GM18951 (cell line): ENCODE results near the gene ZNF507.

Source experiments
- POLR2A ChIP-seq: IDR thresholded peaks from 4 replicates; pipeline ENCODE4 v1.6.1; 2011; ENCODE audit warnings: mild to moderate bottlenecking; ENCODE audit not compliant: insufficient read length, insufficient read depth; ENCODE audit errors: extremely low read depth
- in situ Hi-C: fragments of 300-500 bp; cut with MboI; formaldehyde crosslinking; loops from one replicate; pipeline ENCODE4 v1.12.0; 2022; ENCODE audit warnings: low sequenced_read_pairs, mixed read lengths, inconsistent platforms; ENCODE audit not compliant: unreplicated experiment

The ZNF507 gene

GRCh38 chr19:32349051-32349450 is 3.6 kb downstream of the ZNF507 start:
- TF ChIP-seq POLR2A = no peak
- in situ Hi-C loops = loop anchor here (10.0 kb wide), 1 partner anchor 216 kb away; no protein-coding TSS in a partner anchor

- in situ Hi-C loops = loop anchor here (10.0 kb wide), 1 partner anchor 215 kb away; no protein-coding TSS in a partner anchor
- no peak for TF ChIP-seq POLR2A
Measured at GRCh38 chr19:32349724-32350470, 4.5 kb downstream of the ZNF507 start.

- TF ChIP-seq POLR2A = no peak
- in situ Hi-C loops = no loop called here
Measured at GRCh38 chr19:32350471-32350865, 5.1 kb downstream of the ZNF507 start.

GRCh38 chr19:32350987-32351348 is 5.6 kb downstream of the ZNF507 start:
- no peak for TF ChIP-seq POLR2A
- in situ Hi-C loops = no loop called here

GRCh38 chr19:32352241-32352630 is 6.8 kb downstream of the ZNF507 start:
- TF ChIP-seq POLR2A = no peak
- in situ Hi-C loops = no loop called here

GRCh38 chr19:32354345-32354744 is 8.9 kb downstream of the ZNF507 start:
- in situ Hi-C loops = no loop called here
- no peak for TF ChIP-seq POLR2A

- in situ Hi-C loops = no loop called here
- TF ChIP-seq POLR2A = no peak
Measured at GRCh38 chr19:32355309-32355708, 9.9 kb downstream of the ZNF507 start.

GRCh38 chr19:32357720-32358119 is 12.3 kb downstream of the ZNF507 start:
- no peak for TF ChIP-seq POLR2A
- in situ Hi-C loops = no loop called here

- TF ChIP-seq POLR2A = no peak
- in situ Hi-C loops = no loop called here
Measured at GRCh38 chr19:32358321-32358720, 12.9 kb downstream of the ZNF507 start.

GRCh38 chr19:32359581-32359980 is 14.2 kb downstream of the ZNF507 start:
- in situ Hi-C loops = no loop called here
- no peak for TF ChIP-seq POLR2A

GRCh38 chr19:32361574-32362317 is 16.3 kb downstream of the ZNF507 start:
- in situ Hi-C loops = no loop called here

GRCh38 chr19:32362318-32362691 is 16.9 kb downstream of the ZNF507 start:
- no peak for TF ChIP-seq POLR2A
- in situ Hi-C loops = no loop called here

More at GRCh38 chr19:32361574-32362317, 16.3 kb downstream of the ZNF507 start:
- TF ChIP-seq POLR2A = no peak

GRCh38 chr19:32363175-32363574 is 17.8 kb downstream of the ZNF507 start:
- in situ Hi-C loops = no loop called here
- no peak for TF ChIP-seq POLR2A

- TF ChIP-seq POLR2A = no peak
- in situ Hi-C loops = no loop called here
Measured at GRCh38 chr19:32363632-32364031, 18.2 kb downstream of the ZNF507 start.
